A549 (cell line): ENCODE measurements around the gene KCNG4. TPM values are rescaled to one million over a fixed set of nuclear protein-coding genes. Genes with fewer than 3 reads are reported as not detected.

Source experiments
- ATAC-seq, 2 experiments: fragments of 200-7000 bp in 1 of 2; fragments of >200 bp in 1 of 2; cut with Nextera tagmentation in 1 of 2; cut with Tn5 transposase in 1 of 2; 3 replicates each; pipeline versions ENCODE4 v1.8.0 to v1.9.1; 2018 to 2020; ENCODE audit warnings: mild to moderate bottlenecking in 1 of 2, moderate library complexity in 1 of 2
- CTCF ChIA-PET: fragments of 300-600 bp; sonication (Branson Sonifier 250); formaldehyde crosslinking; extraction: SDS; loops from one replicate; lab custom pipeline; 2021; ENCODE audit warnings: antibody characterized with exemption, inconsistent platforms; lab: Yijun Ruan, JAX
- POLR2A ChIA-PET: fragments of 350-600 bp; formaldehyde crosslinking; extraction: SDS; loops from one replicate; lab custom pipeline; 2021; ENCODE audit warnings: antibody characterized with exemption, inconsistent platforms; lab: Yijun Ruan, JAX
- DNase-seq, 2 experiments: peaks; one replicate each; pipeline versions ENCODE4 v3.0.0 to v3.0.0-alpha.2; 2011 to 2016; ENCODE audit warnings: low read depth in 1 of 2, low spot score in 1 of 2
- FAIRE-seq: peaks from 2 replicates; lab custom pipeline; 2011; peaks lifted over from hg19 to GRCh38; lab: Jason Lieb, UNC
- H3K27ac ChIP-seq, 2 experiments: fragments of >200 bp; sonication (Bioruptor Twin); formaldehyde crosslinking; 3 replicates each; pipeline ENCODE4 v1.5.1; 2016 to 2017
- H3K4me1 ChIP-seq: fragments of >200 bp; sonication (Bioruptor Twin); formaldehyde crosslinking; 3 replicates; pipeline ENCODE4 v1.6.1; 2016
- H3K4me2 ChIP-seq: fragments of >200 bp; sonication (Bioruptor Twin); formaldehyde crosslinking; 3 replicates; pipeline ENCODE4 v1.6.1; 2016
- H3K4me3 ChIP-seq: fragments of >200 bp; sonication (Bioruptor Twin); formaldehyde crosslinking; 3 replicates; pipeline ENCODE4 v1.5.1; 2016
- H3K9me3 ChIP-seq: fragments of >200 bp; sonication (Bioruptor Twin); formaldehyde crosslinking; 3 replicates; pipeline ENCODE4 v1.6.1; 2016
- BCL3 ChIP-seq: fragments of >200 bp; sonication (Bioruptor Twin); formaldehyde crosslinking; IDR thresholded peaks from 3 replicates; pipeline ENCODE4 v1.6.1; 2016
- CEBPB ChIP-seq, 2 experiments: fragments of >200 bp in 1 of 2; sonication (Bioruptor Twin) in 1 of 2; formaldehyde crosslinking in 1 of 2; IDR thresholded peaks; 2 replicates each; pipeline ENCODE4 v1.6.1; 2012 to 2016
- CTCF ChIP-seq: fragments of >200 bp; sonication (Bioruptor Twin); formaldehyde crosslinking; IDR thresholded peaks from 3 replicates; pipeline ENCODE4 v1.5.1; 2016
- EHMT2 ChIP-seq: fragments of 200-600 bp; sonication (generic); IDR thresholded peaks from 2 replicates; pipeline ENCODE4 v1.6.1; 2016; ENCODE audit warnings: antibody characterized with exemption, low read depth, mild to moderate bottlenecking, moderate library complexity
- ELK1 ChIP-seq: fragments of 150-350 bp; IDR thresholded peaks from 2 replicates; pipeline ENCODE4 v1.6.1; 2014; ENCODE audit warnings: low read depth, mild to moderate bottlenecking, low read length
- EP300 ChIP-seq, 2 experiments: fragments of >200 bp; sonication (Bioruptor Twin); formaldehyde crosslinking; IDR thresholded peaks; 2 replicates in 1 of 2; 3 replicates in 1 of 2; pipeline ENCODE4 v1.6.1; 2016 to 2017
- ESRRA ChIP-seq: fragments of 150-350 bp; IDR thresholded peaks from 2 replicates; pipeline ENCODE4 v1.6.1; 2014; ENCODE audit warnings: mild to moderate bottlenecking, low read length, borderline replicate concordance
- FOSB ChIP-seq: fragments of 250-450 bp; sonication (Bioruptor Pico); IDR thresholded peaks from 2 replicates; pipeline ENCODE4 v1.5.0; 2020; ENCODE audit warnings: mild to moderate bottlenecking, moderate library complexity
- FOSL2 ChIP-seq, 2 experiments: fragments of 450-650 bp in 1 of 2; fragments of >200 bp in 1 of 2; sonication (Bioruptor Twin) in 1 of 2; formaldehyde crosslinking; IDR thresholded peaks; 2 replicates each; pipeline versions ENCODE4 v1.5.0 to v1.6.1; 2016 to 2020; ENCODE audit warnings: mild to moderate bottlenecking in 1 of 2, moderate library complexity in 1 of 2
- HMGXB4 ChIP-seq: fragments of 250-450 bp; sonication (Bioruptor Pico); IDR thresholded peaks from 2 replicates; pipeline ENCODE4 v1.5.0; 2021; ENCODE audit warnings: mild to moderate bottlenecking, moderate library complexity, borderline replicate concordance
- HOXB13 ChIP-seq: fragments of 250-450 bp; sonication (Bioruptor Pico); IDR thresholded peaks from 2 replicates; pipeline ENCODE4 v1.5.0; 2020; ENCODE audit warnings: low read depth, mild to moderate bottlenecking, moderate library complexity
- JUNB ChIP-seq: fragments of >200 bp; sonication (Bioruptor Twin); formaldehyde crosslinking; IDR thresholded peaks from 2 replicates; pipeline ENCODE4 v1.6.1; 2016
- MAFK ChIP-seq: fragments of 450-650 bp; IDR thresholded peaks from 2 replicates; pipeline ENCODE4 v1.6.1; 2014; ENCODE audit not compliant: partially characterized antibody
- MAZ ChIP-seq: fragments of 150-350 bp; IDR thresholded peaks from 2 replicates; pipeline ENCODE4 v1.6.1; 2014; ENCODE audit warnings: antibody characterized with exemption, low read depth, low read length, borderline replicate concordance
- MYC ChIP-seq: IDR thresholded peaks from 2 replicates; pipeline ENCODE4 v1.6.1; 2012; ENCODE audit warnings: mild to moderate bottlenecking, inconsistent platforms, low read length, improper control_type of control experiment, borderline replicate concordance
- NR3C1 ChIP-seq: fragments of >200 bp; sonication (Bioruptor Twin); formaldehyde crosslinking; IDR thresholded peaks from 3 replicates; pipeline ENCODE4 v1.6.1; 2017
- POLR2A ChIP-seq: IDR thresholded peaks from 2 replicates; pipeline ENCODE4 v1.6.1; 2012; ENCODE audit warnings: mild to moderate bottlenecking, low read length
- RAD21 ChIP-seq, 2 experiments: fragments of >200 bp in 1 of 2; sonication (Bioruptor Twin) in 1 of 2; formaldehyde crosslinking in 1 of 2; IDR thresholded peaks in 1 of 2; conservative IDR thresholded peaks in 1 of 2; 2 replicates in 1 of 2; 3 replicates in 1 of 2; pipeline ENCODE4 v1.6.1; 2012 to 2018; ENCODE audit warnings: inconsistent platforms in 1 of 2
- RCOR1 ChIP-seq: fragments of 150-350 bp; IDR thresholded peaks from 2 replicates; pipeline ENCODE4 v1.6.1; 2014; ENCODE audit warnings: antibody characterized with exemption, low read length, low read depth
- SMC3 ChIP-seq: fragments of >200 bp; sonication (Bioruptor Twin); formaldehyde crosslinking; IDR thresholded peaks from 3 replicates; pipeline ENCODE4 v1.6.1; 2018; ENCODE audit warnings: inconsistent platforms
- SREBF2 ChIP-seq: fragments of 450-650 bp; IDR thresholded peaks from 2 replicates; pipeline ENCODE4 v1.6.1; 2014; ENCODE audit warnings: mild to moderate bottlenecking, moderate library complexity
- USF2 ChIP-seq: fragments of 450-650 bp; IDR thresholded peaks from 2 replicates; pipeline ENCODE4 v1.6.1; 2014; ENCODE audit warnings: antibody characterized with exemption
- ZC3H11A ChIP-seq: fragments of 450-650 bp; IDR thresholded peaks from 2 replicates; pipeline ENCODE4 v1.6.1; 2014; ENCODE audit warnings: antibody characterized with exemption, mild to moderate bottlenecking
- ZFP36 ChIP-seq: fragments of 450-650 bp; IDR thresholded peaks from 2 replicates; pipeline ENCODE4 v1.6.1; 2014; ENCODE audit warnings: borderline replicate concordance; ENCODE audit not compliant: partially characterized antibody
- ZNF302 ChIP-seq: fragments of 250-450 bp; sonication (Bioruptor Pico); IDR thresholded peaks from 2 replicates; pipeline ENCODE4 v1.9.0; 2021; ENCODE audit warnings: inconsistent platforms, mild to moderate bottlenecking, moderate library complexity
- WGBS: methylation state at CpG from one replicate; pipeline ENCODE4 v1.1.6; 2017; ENCODE audit errors: missing lambda C conversion rate; 5-methylcytosine and 5-hydroxymethylcytosine counted together
- polyA plus RNA-seq, 4 experiments: library from polyadenylated mRNA; depleted of rRNA in 3 of 4; stranded (reverse); fragments of >200 nt; fragmentation: RNase III in 1 of 4; extraction: RNeasy Plus Mini Kit Qiagen cat#74134 plus additional on column Dnase treatment in 1 of 4; gene quantifications; 2 replicates in 3 of 4; 3 replicates in 1 of 4; pipeline ENCODE4 v1.2.3, GENCODE V29; 2011 to 2017

Gene KCNG4
- polyA plus RNA-seq, 2 of the 4 experiments (the other 2 are of a cell fraction) = not detected

- peak overlapping the region in 1 of 2 experiments; percentile 17; a peak in 1 of 6 replicates for H3K27ac ChIP-seq
- CTCF ChIA-PET = interaction anchor here (0.6 to 11.7 kb wide), 32 partner anchors 12 to 931 kb away, joined by 3 to 92 read pairs (median 4); no protein-coding TSS in a partner anchor
- POLR2A ChIA-PET = interaction anchor here (0.5 to 1.1 kb wide), 2 partner anchors 44 to 335 kb away, joined by 3 to 4 read pairs; no protein-coding TSS in a partner anchor
- peaks cover 6% of the 10 kb centered on the region; the same call in 2 of the 3 replicates for H3K4me1 ChIP-seq
- peak; percentile 61 for TF ChIP-seq CTCF
- TF ChIP-seq SMC3 = peak; percentile 66
- no peak for TF ChIP-seq ESRRA
- TF ChIP-seq ZNF302 (CRISPR knock-in tag) = no peak
- no peak for TF ChIP-seq RCOR1
- TF ChIP-seq RAD21 (conservative IDR thresholded peaks at IDR 0.05 in 1 of 2, IDR thresholded peaks at IDR 0.05 in 1 of 2) = peak; percentile 71 to 80
- 44% methylated on average over 11 of the region's 11 CpGs for WGBS
- DNase-seq (peak; percentile 46 to 69), ATAC-seq (peak; percentile 27 to 62; a peak in 4 of 6 replicates), FAIRE-seq (no peak)
- H3K4me2 ChIP-seq = 0 out of 3 replicates have a peak overlapping the region, but pooled peaks have one; percentile 13
- no peak overlapping the region for H3K4me3 ChIP-seq
- no peaks in the 10 kb centered on the region for H3K9me3 ChIP-seq
Observed at GRCh38 chr16:84183911-84184591, 55.8 kb downstream of the KCNG4 start.

- H3K27ac ChIP-seq = no peak overlapping the region
- peaks cover 6% of the 10 kb centered on the region; the same call in 2 of the 3 replicates for H3K4me1 ChIP-seq
- no peaks in the 10 kb centered on the region for H3K9me3 ChIP-seq
- ATAC-seq = no peak
- DNase-seq = no peak
- POLR2A ChIA-PET = no interaction called here
- H3K4me3 ChIP-seq = no peak overlapping the region
- WGBS = 82% methylated on average over 5 of the region's 5 CpGs
- H3K4me2 ChIP-seq = no peak overlapping the region
- CTCF ChIA-PET = interaction anchor here (0.9 to 11.7 kb wide), 23 partner anchors 11 to 433 kb away, joined by 3 to 92 read pairs (median 5); no protein-coding TSS in a partner anchor
- no peak for FAIRE-seq
- TF ChIP-seq ZFP36 (no peak), NR3C1 (no peak), HOXB13 (CRISPR knock-in tag) (no peak), CEBPB (IDR thresholded peaks at IDR 0.05) (no peak), EHMT2 (no peak), USF2 (no peak), JUNB (no peak), HMGXB4 (CRISPR knock-in tag) (no peak), BCL3 (no peak), MAZ (no peak), MYC (no peak), MAFK (no peak), SREBF2 (no peak), ELK1 (no peak), FOSL2 (IDR thresholded peaks at IDR 0.05) (no peak), FOSL2 (CRISPR knock-in tag; IDR thresholded peaks at IDR 0.05) (no peak), SMC3 (no peak), FOSB (no peak), ZC3H11A (no peak), EP300 (IDR thresholded peaks at IDR 0.05) (no peak), POLR2A (no peak)
- TF ChIP-seq, all 56 proteins: peak for 0
Observed at GRCh38 chr16:84183572-84183875, 56.3 kb downstream of the KCNG4 start.
